HG03469 (cell line): ENCODE measurements around the gene CCM2.

Source experiments
- ATAC-seq: cut with Tn5 transposase; IDR thresholded peaks from one replicate; pipeline ENCODE4 v1.9.1; 2021; ENCODE audit warnings: mild to moderate bottlenecking, moderate library complexity, moderate number of reproducible peaks; ENCODE audit not compliant: unreplicated experiment

CCM2 gene

GRCh38 chr7:45118292-45118691 is 118.3 kb downstream of the CCM2 start:
- no peak for ATAC-seq

DNA sequence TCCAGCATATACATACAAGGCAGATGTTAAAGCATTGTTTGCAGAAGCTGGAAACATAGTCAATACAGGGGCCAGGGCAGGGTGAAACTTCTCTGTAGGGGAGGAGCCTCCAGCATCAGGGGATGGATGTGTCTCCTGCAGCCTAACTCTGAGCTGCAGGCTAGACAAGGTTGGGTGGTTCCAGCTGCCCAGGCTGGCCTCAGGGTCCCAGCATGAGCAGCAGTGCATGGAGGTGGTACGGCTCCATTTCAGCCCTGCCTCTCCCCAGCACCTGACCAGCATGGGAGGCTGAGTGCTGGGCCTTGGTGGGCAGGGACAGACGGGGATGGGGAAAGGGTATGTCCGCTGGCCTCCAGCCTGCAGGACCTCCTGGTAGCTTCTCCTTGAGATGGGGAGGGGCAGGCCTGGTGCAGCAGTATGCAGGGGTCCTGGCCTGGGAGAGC is 118.9 kb downstream of the CCM2 start:
- ATAC-seq, result no peak

DNA sequence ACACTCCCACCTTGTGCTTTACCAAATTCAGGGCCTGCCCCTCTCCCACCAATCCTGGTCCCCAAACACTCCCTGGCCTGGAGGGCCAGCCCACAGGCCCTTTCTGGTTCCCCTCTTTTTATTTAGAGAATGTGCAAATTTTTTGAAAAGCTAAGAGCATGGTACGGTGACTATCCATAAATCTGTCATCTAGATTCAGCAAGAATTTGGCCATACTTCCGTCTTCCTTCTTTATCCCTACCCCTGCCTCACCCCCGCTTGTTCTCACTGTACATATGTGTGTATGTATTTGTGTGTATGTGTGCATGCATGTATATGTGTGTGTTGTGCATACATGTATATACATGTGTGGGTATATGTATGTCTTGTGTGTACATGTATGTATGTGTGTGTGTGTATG is 119.5 kb downstream of the CCM2 start:
- no peak for ATAC-seq

- ATAC-seq, result no peak
These were observed 123.2 kb downstream of the CCM2 start for GRCh38 chr7:45122975-45123860.

DNA sequence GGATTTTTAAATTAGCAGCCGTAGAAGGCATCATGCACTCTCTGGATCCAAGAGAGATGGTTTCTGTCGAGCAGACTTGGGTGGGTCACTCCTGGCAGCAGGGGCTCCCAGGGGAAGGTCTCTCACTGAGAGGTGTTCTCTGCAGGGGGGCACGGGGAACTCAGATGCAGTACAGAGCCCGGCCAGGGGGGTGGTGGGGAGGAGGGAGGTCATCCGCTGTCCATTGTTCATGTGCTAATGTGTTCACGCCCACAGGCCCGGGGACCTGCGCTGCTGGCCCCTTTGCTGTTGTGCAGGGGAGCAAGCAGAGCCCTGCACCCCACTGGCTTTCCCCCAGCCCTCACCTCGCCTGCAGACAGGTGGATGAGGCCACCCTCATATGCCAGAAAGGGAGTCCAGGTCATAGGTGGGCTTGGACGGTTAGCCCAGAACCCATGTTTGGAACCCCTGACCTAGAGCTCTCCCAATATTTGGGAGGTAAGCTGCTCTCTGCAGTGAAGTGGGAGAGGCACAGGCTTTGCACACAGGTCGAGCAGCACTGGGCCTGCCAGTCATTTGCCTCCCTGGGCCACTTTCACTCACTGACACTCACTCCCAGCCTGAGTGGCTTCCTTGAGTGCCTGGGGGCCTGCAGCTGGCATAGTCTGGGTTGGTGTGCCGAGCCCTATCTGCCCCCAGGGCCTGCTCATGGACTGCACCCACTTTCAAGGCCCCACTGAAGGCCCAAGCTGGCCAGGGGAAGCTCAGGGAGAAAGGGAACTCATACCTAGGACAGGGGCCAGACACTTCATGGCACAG is 124.1 kb downstream of the CCM2 start:
- ATAC-seq, result no peak

- no peak for ATAC-seq
These were observed 125.3 kb downstream of the CCM2 start for GRCh38 chr7:45125193-45125904.
